Naive thymus-derived CD8-positive, alpha-beta T cell (primary cell): ENCODE data around the gene HOXA1. TPM values are rescaled to one million over a fixed set of nuclear protein-coding genes. Genes with fewer than 3 reads are reported as not detected.

ENCODE experiments used
- ATAC-seq, 2 donors: fragments of 150-1000 bp; cut with Tn5 transposase in 1 of 2; sonication (Bioruptor Pico), chemical (Tn5 transposase) in 1 of 2; 1 replicate in 1 of 2; 2 replicates in 1 of 2; pipeline ENCODE4 v1.10.0; 2021; ENCODE audit warnings: mild to moderate bottlenecking in 2 of 2, moderate library complexity in 2 of 2
- POLR2A ChIA-PET: fragments of 350-600 bp; sonication (Branson Sonifier 250); formaldehyde crosslinking; loops from one replicate; lab custom pipeline; 2021; ENCODE audit warnings: antibody characterized with exemption; lab: Charles Lee
- DNase-seq, 10 donors: peaks; one replicate each; pipeline versions ENCODE4 v3.0.0 to v3.0.0-alpha.2; 2020 to 2022
- H3K27ac Mint-ChIP-seq, 10 donors: one replicate each; pipeline ENCODE4 v1.8.0; 2020 to 2022; ENCODE audit warnings: mild to moderate bottlenecking in 10 of 10, mixed read lengths in 10 of 10, moderate library complexity in 4 of 10, inconsistent platforms in 1 of 10
- H3K27me3 Mint-ChIP-seq, 5 donors: one replicate each; pipeline ENCODE4 v1.8.0; 2021 to 2022; ENCODE audit warnings: mixed read lengths in 5 of 5
- H3K36me3 Mint-ChIP-seq, 3 donors: one replicate each; pipeline ENCODE4 v1.8.0; 2020 to 2022; ENCODE audit warnings: mixed read lengths in 3 of 3, mild to moderate bottlenecking in 2 of 3, inconsistent platforms in 1 of 3
- H3K4me1 Mint-ChIP-seq, 4 donors: one replicate each; pipeline ENCODE4 v1.8.0; 2021 to 2022; ENCODE audit warnings: mixed read lengths in 4 of 4
- H3K4me3 Mint-ChIP-seq, 10 donors: one replicate each; pipeline ENCODE4 v1.8.0; 2020 to 2022; ENCODE audit warnings: mild to moderate bottlenecking in 10 of 10, mixed read lengths in 10 of 10, moderate library complexity in 6 of 10, inconsistent platforms in 1 of 10
- H3K9me3 Mint-ChIP-seq, 9 donors: one replicate each; pipeline ENCODE4 v1.8.0; 2020 to 2022; ENCODE audit warnings: mixed read lengths in 9 of 9, mild to moderate bottlenecking in 3 of 9, inconsistent platforms in 1 of 9, moderate library complexity in 1 of 9
- polyA plus RNA-seq, 3 donors: library from polyadenylated mRNA; unstranded; fragments of 300-500 nt; fragmentation: Illumina TruSeq; gene quantifications; one replicate each; pipeline ENCODE4 v1.2.3, GENCODE V29; 2021
- total RNA-seq, 8 experiments: library from RNA in 2 of 8; stranded (reverse) in 2 of 8; gene quantifications; one replicate each; pipeline ENCODE4 v1.2.3 and lab custom pipeline; 2021 to 2026

HOXA1 gene
- total and polyA plus RNA-seq, 5 experiments from 2014 or later: 0.15 to 0.68 (median 0.41) TPM; not detected in 1

- Mint-ChIP-seq H3K36me3 (peaks cover 0 to 3% (median 0%) of the 10 kb centered on the region in 3 donors), H3K4me1 (peaks cover 0 to 9% (median 7%) of the 10 kb centered on the region in 4 donors), H3K27me3 (peaks cover 16 to 28% (median 19%) of the 10 kb centered on the region in 5 donors), H3K27ac (peak overlapping the region in 1 of 10 donors; percentile 26), H3K9me3 (peaks cover 0 to 2% (median 0%) of the 10 kb centered on the region in 9 donors), H3K4me3 (no peak overlapping the region)
- POLR2A ChIA-PET: no interaction called here
- DNase-seq (no peak), ATAC-seq (no peak)
Measured at GRCh38 chr7:27083646-27084045, 12.2 kb downstream of the HOXA1 start.

GRCh38 chr7:27082171-27082570 lies 13.6 kb downstream of the HOXA1 start:
- Mint-ChIP-seq H3K36me3 (peaks cover 0 to 3% (median 0%) of the 10 kb centered on the region in 3 donors), H3K27ac (peak overlapping the region in 1 of 10 donors; percentile 18), H3K4me3 (no peak overlapping the region), H3K4me1 (no peaks in the 10 kb centered on the region), H3K9me3 (peaks cover 0 to 2% (median 0%) of the 10 kb centered on the region in 9 donors), H3K27me3 (peaks cover 4 to 19% (median 11%) of the 10 kb centered on the region in 5 donors)
- no peak for ATAC-seq
- POLR2A ChIA-PET: no interaction called here
- no peak for DNase-seq

- Mint-ChIP-seq H3K4me3 (no peak overlapping the region), H3K27ac (no peak overlapping the region), H3K4me1 (no peaks in the 10 kb centered on the region), H3K36me3 (peaks cover 0 to 3% (median 0%) of the 10 kb centered on the region in 3 donors), H3K27me3 (peaks cover 4 to 18% (median 9%) of the 10 kb centered on the region in 5 donors), H3K9me3 (peaks cover 0 to 4% (median 0%) of the 10 kb centered on the region in 9 donors)
- ATAC-seq (no peak), DNase-seq (no peak)
- POLR2A ChIA-PET: no interaction called here
Measured at GRCh38 chr7:27080844-27081436, 14.9 kb downstream of the HOXA1 start.

- ATAC-seq: no peak
- POLR2A ChIA-PET: no interaction called here
- no peak overlapping the region for H3K4me3 Mint-ChIP-seq
- H3K4me1 Mint-ChIP-seq: no peaks in the 10 kb centered on the region
- no peak for DNase-seq
- H3K36me3 Mint-ChIP-seq: peaks cover 0 to 2% (median 0%) of the 10 kb centered on the region in 3 donors
- peaks cover 7 to 14% (median 12%) of the 10 kb centered on the region in 5 donors for H3K27me3 Mint-ChIP-seq
- peaks cover 0 to 3% (median 0%) of the 10 kb centered on the region in 9 donors for H3K9me3 Mint-ChIP-seq
- peak overlapping the region in 1 of 10 donors; percentile 6 for H3K27ac Mint-ChIP-seq
Measured at GRCh38 chr7:27079234-27079975, 16.4 kb downstream of the HOXA1 start.

GRCh38 chr7:27078616-27079233 lies 17.1 kb downstream of the HOXA1 start:
- no peak for ATAC-seq
- Mint-ChIP-seq H3K4me3 (no peak overlapping the region), H3K27ac (no peak overlapping the region), H3K27me3 (peaks cover 7 to 16% (median 10%) of the 10 kb centered on the region in 5 donors), H3K36me3 (no peaks in the 10 kb centered on the region), H3K4me1 (no peaks in the 10 kb centered on the region), H3K9me3 (peaks cover 0 to 3% (median 0%) of the 10 kb centered on the region in 9 donors)
- no peak for DNase-seq
- POLR2A ChIA-PET: no interaction called here

GRCh38 chr7:27073076-27073475 lies 22.7 kb downstream of the HOXA1 start:
- POLR2A ChIA-PET: no interaction called here

GRCh38 chr7:27071622-27072390 lies 24.0 kb downstream of the HOXA1 start:
- no peak for ATAC-seq
- H3K9me3 Mint-ChIP-seq: peaks cover 0 to 3% (median 0%) of the 10 kb centered on the region in 9 donors
- peaks cover 0 to 9% (median 5%) of the 10 kb centered on the region in 4 donors for H3K4me1 Mint-ChIP-seq
- POLR2A ChIA-PET: no interaction called here
- H3K36me3 Mint-ChIP-seq: no peaks in the 10 kb centered on the region
- no peak overlapping the region for H3K4me3 Mint-ChIP-seq
- no peak overlapping the region for H3K27ac Mint-ChIP-seq
- no peak for DNase-seq
- peaks cover 13 to 22% (median 14%) of the 10 kb centered on the region in 5 donors for H3K27me3 Mint-ChIP-seq

More at GRCh38 chr7:27073076-27073475, 22.7 kb downstream of the HOXA1 start:
- DNase-seq (no peak), ATAC-seq (no peak)
- no peaks in the 10 kb centered on the region for H3K4me1 Mint-ChIP-seq
- H3K36me3 Mint-ChIP-seq: no peaks in the 10 kb centered on the region
- H3K4me3 Mint-ChIP-seq: no peak overlapping the region
- H3K9me3 Mint-ChIP-seq: peaks cover 0 to 3% (median 0%) of the 10 kb centered on the region in 9 donors
- no peak overlapping the region for H3K27ac Mint-ChIP-seq
- peaks cover 10 to 16% (median 14%) of the 10 kb centered on the region in 5 donors for H3K27me3 Mint-ChIP-seq

GRCh38 chr7:27068259-27068658 lies 27.5 kb downstream of the HOXA1 start:
- DNase-seq: no peak
- Mint-ChIP-seq H3K36me3 (no peaks in the 10 kb centered on the region), H3K27ac (no peak overlapping the region), H3K4me1 (peaks cover 0 to 12% (median 5%) of the 10 kb centered on the region in 4 donors), H3K4me3 (no peak overlapping the region), H3K9me3 (no peaks in the 10 kb centered on the region), H3K27me3 (peaks cover 3 to 14% (median 6%) of the 10 kb centered on the region in 5 donors)
- ATAC-seq: no peak
- POLR2A ChIA-PET: no interaction called here

- H3K4me1 Mint-ChIP-seq: peaks cover 0 to 12% (median 5%) of the 10 kb centered on the region in 4 donors
- POLR2A ChIA-PET: no interaction called here
Measured at GRCh38 chr7:27066148-27066547, 29.7 kb downstream of the HOXA1 start.

GRCh38 chr7:27065709-27066108 lies 30.1 kb downstream of the HOXA1 start:
- DNase-seq (no peak), ATAC-seq (no peak)
- no peak overlapping the region for H3K4me3 Mint-ChIP-seq
- POLR2A ChIA-PET: no interaction called here
- no peaks in the 10 kb centered on the region for H3K9me3 Mint-ChIP-seq
- H3K36me3 Mint-ChIP-seq: no peaks in the 10 kb centered on the region
- peaks cover 3 to 13% (median 6%) of the 10 kb centered on the region in 5 donors for H3K27me3 Mint-ChIP-seq
- H3K4me1 Mint-ChIP-seq: peaks cover 0 to 12% (median 5%) of the 10 kb centered on the region in 4 donors
- no peak overlapping the region for H3K27ac Mint-ChIP-seq

More at GRCh38 chr7:27066148-27066547, 29.7 kb downstream of the HOXA1 start:
- Mint-ChIP-seq H3K4me3 (no peak overlapping the region), H3K27ac (no peak overlapping the region), H3K27me3 (peaks cover 0 to 14% (median 6%) of the 10 kb centered on the region in 5 donors), H3K36me3 (no peaks in the 10 kb centered on the region), H3K9me3 (no peaks in the 10 kb centered on the region)
- DNase-seq: no peak
- no peak for ATAC-seq

- Mint-ChIP-seq H3K4me1 (peaks cover 0 to 12% (median 5%) of the 10 kb centered on the region in 4 donors), H3K27me3 (peaks cover 4 to 15% (median 13%) of the 10 kb centered on the region in 5 donors), H3K4me3 (no peak overlapping the region), H3K36me3 (no peaks in the 10 kb centered on the region), H3K27ac (no peak overlapping the region), H3K9me3 (no peaks in the 10 kb centered on the region)
- no peak for DNase-seq
- ATAC-seq: no peak
- POLR2A ChIA-PET: no interaction called here
Measured at GRCh38 chr7:27064661-27065060, 31.1 kb downstream of the HOXA1 start.

- Mint-ChIP-seq H3K27ac (no peak overlapping the region), H3K36me3 (no peaks in the 10 kb centered on the region), H3K9me3 (no peaks in the 10 kb centered on the region), H3K4me3 (no peak overlapping the region), H3K27me3 (peaks cover 7 to 19% (median 17%) of the 10 kb centered on the region in 5 donors), H3K4me1 (peaks cover 0 to 12% (median 5%) of the 10 kb centered on the region in 4 donors)
- no peak for DNase-seq
- POLR2A ChIA-PET: no interaction called here
- ATAC-seq: no peak
Measured at GRCh38 chr7:27064159-27064558, 31.6 kb downstream of the HOXA1 start.
